Measurements from ENCODE around the gene GAS6. TPM values are rescaled to one million over a fixed set of nuclear protein-coding genes. Genes with fewer than 3 reads are reported as not detected.

GAS6 gene
- total and polyA plus RNA-seq, 2 donors (not counting 1 experiment from before 2014, with no cell fraction given): 227 to 301 TPM

- H2AFZ ChIP-seq (ENCODE audit: low read length): no peak overlapping the region
- TF ChIP-seq EZH2 (IDR thresholded peaks at IDR 0.05; ENCODE audit: low read length, missing control alignments) (no peak), CTCF (conservative IDR thresholded peaks at IDR 0.05 in 1 of 2, IDR thresholded peaks at IDR 0.05 in 1 of 2; ENCODE audit: low read depth in 1 of 2, low read length in 2 of 2) (no peak)
- no peaks in the 10 kb centered on the region for H4K20me1 ChIP-seq (ENCODE audit: control insufficient read depth, extremely low read depth, insufficient read depth, low read length)
- no peak overlapping the region for H3K9ac ChIP-seq (ENCODE audit: insufficient read depth, low read length)
- no peak overlapping the region for H3K4me2 ChIP-seq (ENCODE audit: extremely low read depth, insufficient read depth, low read length)
- H3K4me3 ChIP-seq (replicated peaks in 1 of 4; ENCODE audit: control extremely low read depth in 1 of 4, insufficient read depth in 1 of 4, low read depth in 3 of 4, low read length in 4 of 4): no peak overlapping the region
- H3K36me3 ChIP-seq (ENCODE audit: control insufficient read depth, insufficient read depth, low read length): no peaks in the 10 kb centered on the region
- H3K27me3 ChIP-seq (ENCODE audit: control insufficient read depth, insufficient read depth, low read length): no peaks in the 10 kb centered on the region
- no peaks in the 10 kb centered on the region for H3K9me3 ChIP-seq (ENCODE audit: control insufficient read depth, insufficient read depth, low read depth, low read length)
- H3K4me1 ChIP-seq (ENCODE audit: control insufficient read depth, extremely low read depth, insufficient read depth, low read length): peaks cover 6% of the 10 kb centered on the region
- H3K79me2 ChIP-seq (ENCODE audit: control insufficient read depth, insufficient read depth, low read length): no peaks in the 10 kb centered on the region
- no peak for DNase-seq (ENCODE audit: low read depth in 2 of 2)
- H3K27ac ChIP-seq (ENCODE audit: insufficient read depth, low read length): no peak overlapping the region
Measured at GRCh38 chr13:113800576-113800926, 63.3 kb downstream of the GAS6 start.

- Histone ChIP-seq H3K4me2 (ENCODE audit: extremely low read depth, insufficient read depth, low read length) (no peak overlapping the region), H3K4me3 (replicated peaks in 1 of 4; ENCODE audit: control extremely low read depth in 1 of 4, insufficient read depth in 1 of 4, low read depth in 3 of 4, low read length in 4 of 4) (no peak overlapping the region), H3K27ac (ENCODE audit: insufficient read depth, low read length) (no peak overlapping the region), H2AFZ (ENCODE audit: low read length) (no peak overlapping the region), H3K9me3 (ENCODE audit: control insufficient read depth, insufficient read depth, low read depth, low read length) (no peaks in the 10 kb centered on the region), H3K79me2 (ENCODE audit: control insufficient read depth, insufficient read depth, low read length) (no peaks in the 10 kb centered on the region), H3K36me3 (ENCODE audit: control insufficient read depth, insufficient read depth, low read length) (no peaks in the 10 kb centered on the region), H3K4me1 (ENCODE audit: control insufficient read depth, extremely low read depth, insufficient read depth, low read length) (peaks cover 6% of the 10 kb centered on the region), H3K9ac (ENCODE audit: insufficient read depth, low read length) (no peak overlapping the region), H4K20me1 (ENCODE audit: control insufficient read depth, extremely low read depth, insufficient read depth, low read length) (no peaks in the 10 kb centered on the region), H3K27me3 (ENCODE audit: control insufficient read depth, insufficient read depth, low read length) (no peaks in the 10 kb centered on the region)
- TF ChIP-seq CTCF (conservative IDR thresholded peaks at IDR 0.05 in 1 of 2, IDR thresholded peaks at IDR 0.05 in 1 of 2; ENCODE audit: low read depth in 1 of 2, low read length in 2 of 2) (no peak), EZH2 (IDR thresholded peaks at IDR 0.05; ENCODE audit: low read length, missing control alignments) (no peak)
- DNase-seq (ENCODE audit: low read depth in 2 of 2): no peak
Measured at GRCh38 chr13:113798200-113798811, 65.6 kb downstream of the GAS6 start.

DNA sequence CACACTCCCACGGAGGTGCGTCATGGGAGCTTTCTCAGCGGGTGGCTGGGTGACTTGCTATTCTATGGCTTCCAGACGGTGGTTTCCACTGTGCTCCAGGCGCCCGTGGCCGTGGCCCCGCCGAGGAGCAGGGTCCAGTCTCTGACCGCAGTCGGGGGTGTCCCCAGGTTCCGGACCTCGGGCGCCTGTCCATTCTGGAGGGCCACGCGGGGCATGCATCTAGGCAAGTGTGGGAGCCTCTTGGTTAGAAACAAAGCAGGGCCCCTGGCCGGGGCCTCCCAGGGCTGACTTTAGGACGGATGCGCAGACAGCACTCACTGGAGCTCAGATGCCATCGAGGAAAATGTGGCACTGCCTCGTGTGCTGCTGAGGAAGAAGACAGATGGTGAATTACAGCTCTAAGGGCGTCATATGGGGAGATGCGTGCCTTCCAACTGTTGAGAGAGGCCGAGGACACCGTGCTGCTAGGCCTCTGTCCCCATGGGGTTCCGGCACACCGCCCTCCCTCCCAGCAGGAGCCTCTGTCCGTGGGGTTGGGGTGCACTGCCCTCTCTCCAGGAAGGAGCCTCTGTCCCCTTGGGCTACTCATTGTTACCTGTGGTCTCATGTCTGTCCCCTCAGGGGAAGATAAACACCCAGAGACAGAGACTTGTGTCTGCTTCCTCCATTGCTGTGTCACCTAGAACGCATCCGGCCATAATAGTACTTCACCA lies 66.8 kb downstream of the GAS6 start:
- Histone ChIP-seq H3K9me3 (ENCODE audit: control insufficient read depth, insufficient read depth, low read depth, low read length) (no peaks in the 10 kb centered on the region), H3K4me1 (ENCODE audit: control insufficient read depth, extremely low read depth, insufficient read depth, low read length) (peaks cover 2% of the 10 kb centered on the region), H3K36me3 (ENCODE audit: control insufficient read depth, insufficient read depth, low read length) (no peaks in the 10 kb centered on the region), H3K4me2 (ENCODE audit: extremely low read depth, insufficient read depth, low read length) (no peak overlapping the region), H3K27ac (ENCODE audit: insufficient read depth, low read length) (no peak overlapping the region), H3K9ac (ENCODE audit: insufficient read depth, low read length) (no peak overlapping the region), H3K79me2 (ENCODE audit: control insufficient read depth, insufficient read depth, low read length) (no peaks in the 10 kb centered on the region), H3K4me3 (replicated peaks in 1 of 4; ENCODE audit: control extremely low read depth in 1 of 4, insufficient read depth in 1 of 4, low read depth in 3 of 4, low read length in 4 of 4) (no peak overlapping the region), H2AFZ (ENCODE audit: low read length) (no peak overlapping the region), H3K27me3 (ENCODE audit: control insufficient read depth, insufficient read depth, low read length) (no peaks in the 10 kb centered on the region), H4K20me1 (ENCODE audit: control insufficient read depth, extremely low read depth, insufficient read depth, low read length) (no peaks in the 10 kb centered on the region)
- TF ChIP-seq EZH2 (IDR thresholded peaks at IDR 0.05; ENCODE audit: low read length, missing control alignments): no peak
- DNase-seq (ENCODE audit: low read depth in 2 of 2): no peak
